Astrocyte (in vitro differentiated cells and primary cell): Measurements from ENCODE around the gene IRF3. TPM values are rescaled to one million over a fixed set of nuclear protein-coding genes. Genes with fewer than 3 reads are reported as not detected.

Experiments used
- DNase-seq: peaks from one replicate; pipeline ENCODE4 v3.0.0-alpha.2; 2010; ENCODE audit warnings: low read depth
- FAIRE-seq: peaks from 2 replicates; lab custom pipeline; 2011; peaks lifted over from hg19 to GRCh38; lab: Jason Lieb, UNC
- H2AFZ ChIP-seq: 2 replicates; pipeline ENCODE4 v1.6.0; 2012; ENCODE audit warnings: low read depth, low read length, inconsistent platforms
- H3K27ac ChIP-seq: 2 replicates; pipeline ENCODE4 v1.5.1; 2011; ENCODE audit warnings: low read depth, low read length, inconsistent platforms
- H3K27me3 ChIP-seq: 2 replicates; pipeline ENCODE4 v1.6.0; 2011; ENCODE audit warnings: low read length, inconsistent platforms; ENCODE audit not compliant: insufficient read depth
- H3K36me3 ChIP-seq: 2 replicates; pipeline ENCODE4 v1.5.1; 2011; ENCODE audit warnings: low read length, inconsistent platforms; ENCODE audit not compliant: insufficient read depth
- H3K4me1 ChIP-seq: 2 replicates; pipeline ENCODE4 v1.5.1; 2011; ENCODE audit warnings: low read length, inconsistent platforms; ENCODE audit not compliant: insufficient read depth
- H3K4me2 ChIP-seq: 2 replicates; pipeline ENCODE4 v1.6.0; 2012; ENCODE audit warnings: low read length, inconsistent platforms
- H3K4me3 ChIP-seq: 2 replicates; pipeline ENCODE4 v1.5.1; 2011; ENCODE audit warnings: low read depth, mild to moderate bottlenecking, low read length, inconsistent platforms; ENCODE audit not compliant: insufficient read depth
- H3K79me2 ChIP-seq: 2 replicates; pipeline ENCODE4 v1.6.0; 2012; ENCODE audit warnings: mild to moderate bottlenecking, low read length, inconsistent platforms; ENCODE audit not compliant: insufficient read depth
- H3K9ac ChIP-seq: 2 replicates; pipeline ENCODE4 v1.6.0; 2012; ENCODE audit warnings: mild to moderate bottlenecking, low read length, inconsistent platforms
- H3K9me3 ChIP-seq: 2 replicates; pipeline ENCODE4 v1.5.1; 2012; ENCODE audit warnings: low read depth, mild to moderate bottlenecking, low read length, inconsistent platforms; ENCODE audit not compliant: insufficient read depth
- H4K20me1 ChIP-seq: 2 replicates; pipeline ENCODE4 v1.6.0; 2012; ENCODE audit warnings: low read length, inconsistent platforms; ENCODE audit not compliant: insufficient read depth
- H3K27ac Mint-ChIP-seq: one replicate; pipeline ENCODE4 v1.8.0; 2021; ENCODE audit warnings: mild to moderate bottlenecking, mixed read lengths; ENCODE audit not compliant: unreplicated experiment
- H3K27me3 Mint-ChIP-seq: one replicate; pipeline ENCODE4 v1.8.0; 2021; ENCODE audit warnings: low read depth, mixed read lengths; ENCODE audit not compliant: unreplicated experiment
- H3K36me3 Mint-ChIP-seq: one replicate; pipeline ENCODE4 v1.8.0; 2021; ENCODE audit warnings: low read depth, mixed read lengths; ENCODE audit not compliant: unreplicated experiment
- H3K4me1 Mint-ChIP-seq: one replicate; pipeline ENCODE4 v1.8.0; 2021; ENCODE audit warnings: low read depth, mixed read lengths; ENCODE audit not compliant: unreplicated experiment
- H3K4me3 Mint-ChIP-seq: one replicate; pipeline ENCODE4 v1.8.0; 2021; ENCODE audit warnings: mild to moderate bottlenecking, moderate library complexity, mixed read lengths; ENCODE audit not compliant: unreplicated experiment
- H3K9me3 Mint-ChIP-seq: one replicate; pipeline ENCODE4 v1.8.0; 2021; ENCODE audit warnings: mild to moderate bottlenecking, mixed read lengths; ENCODE audit not compliant: unreplicated experiment
- EZH2 ChIP-seq: IDR thresholded peaks from 2 replicates; pipeline ENCODE4 v1.6.1; 2012; ENCODE audit warnings: mild to moderate bottlenecking, low read length, inconsistent platforms; ENCODE audit not compliant: insufficient read depth
- total RNA-seq: library from RNA; stranded (reverse); gene quantifications from 2 replicates; pipeline ENCODE4 v1.2.1, GENCODE V29; 2021
- TF ChIP-seq, protein P1 (sequence below): IDR thresholded peaks from 2 replicates; pipeline ENCODE4 v1.5.1; 2011; ENCODE audit warnings: low read depth, mild to moderate bottlenecking, inconsistent platforms, low read length, moderate library complexity; ENCODE audit not compliant: insufficient read depth

IRF3 gene
- total RNA-seq, 1 donor from 2014 or later = 68.1 TPM

DNA sequence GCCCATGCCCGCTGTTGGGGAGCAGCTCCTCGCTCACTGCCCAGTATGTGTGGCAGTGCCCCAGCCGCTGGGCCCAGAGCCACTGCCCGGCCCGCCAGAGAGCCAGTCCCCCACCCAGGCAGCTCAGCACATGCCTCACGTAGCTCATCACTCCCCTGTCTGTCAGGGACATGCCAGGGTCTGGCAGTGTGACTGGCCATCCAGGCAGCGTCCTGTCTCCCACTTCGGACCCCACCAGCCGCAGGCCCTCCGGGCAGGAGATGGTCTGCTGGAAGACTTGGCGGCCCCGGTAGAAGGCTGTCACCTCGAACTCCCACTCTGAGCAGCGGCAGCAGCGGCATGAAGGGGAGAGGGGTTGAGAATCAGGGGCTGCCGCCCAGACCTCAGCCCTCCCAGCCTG lies 3.6 kb downstream of the IRF3 start:
- Histone ChIP-seq H3K9ac (no peak overlapping the region), H3K27me3 (no peaks in the 10 kb centered on the region), H3K4me3 (no peak overlapping the region), H2AFZ (no peak overlapping the region), H3K36me3 (peaks cover 23% of the 10 kb centered on the region), H3K79me2 (peaks cover 35% of the 10 kb centered on the region), H3K27ac (no peak overlapping the region), H3K4me2 (no peak overlapping the region), H3K4me1 (peaks cover 17% of the 10 kb centered on the region), H4K20me1 (peaks cover 42% of the 10 kb centered on the region), H3K9me3 (peaks cover 4% of the 10 kb centered on the region)
- TF ChIP-seq EZH2 = no peak
- TF ChIP-seq, protein P1, sequence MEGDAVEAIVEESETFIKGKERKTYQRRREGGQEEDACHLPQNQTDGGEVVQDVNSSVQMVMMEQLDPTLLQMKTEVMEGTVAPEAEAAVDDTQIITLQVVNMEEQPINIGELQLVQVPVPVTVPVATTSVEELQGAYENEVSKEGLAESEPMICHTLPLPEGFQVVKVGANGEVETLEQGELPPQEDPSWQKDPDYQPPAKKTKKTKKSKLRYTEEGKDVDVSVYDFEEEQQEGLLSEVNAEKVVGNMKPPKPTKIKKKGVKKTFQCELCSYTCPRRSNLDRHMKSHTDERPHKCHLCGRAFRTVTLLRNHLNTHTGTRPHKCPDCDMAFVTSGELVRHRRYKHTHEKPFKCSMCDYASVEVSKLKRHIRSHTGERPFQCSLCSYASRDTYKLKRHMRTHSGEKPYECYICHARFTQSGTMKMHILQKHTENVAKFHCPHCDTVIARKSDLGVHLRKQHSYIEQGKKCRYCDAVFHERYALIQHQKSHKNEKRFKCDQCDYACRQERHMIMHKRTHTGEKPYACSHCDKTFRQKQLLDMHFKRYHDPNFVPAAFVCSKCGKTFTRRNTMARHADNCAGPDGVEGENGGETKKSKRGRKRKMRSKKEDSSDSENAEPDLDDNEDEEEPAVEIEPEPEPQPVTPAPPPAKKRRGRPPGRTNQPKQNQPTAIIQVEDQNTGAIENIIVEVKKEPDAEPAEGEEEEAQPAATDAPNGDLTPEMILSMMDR = no peak
- H3K36me3 Mint-ChIP-seq = peaks cover 17% of the 10 kb centered on the region
- H3K27me3 Mint-ChIP-seq = no peaks in the 10 kb centered on the region
- peaks cover 5% of the 10 kb centered on the region for H3K4me1 Mint-ChIP-seq
- no peak overlapping the region for H3K27ac Mint-ChIP-seq
- no peak for DNase-seq
- H3K9me3 Mint-ChIP-seq = no peaks in the 10 kb centered on the region
- H3K4me3 Mint-ChIP-seq = no peak overlapping the region
- FAIRE-seq = no peak

DNA sequence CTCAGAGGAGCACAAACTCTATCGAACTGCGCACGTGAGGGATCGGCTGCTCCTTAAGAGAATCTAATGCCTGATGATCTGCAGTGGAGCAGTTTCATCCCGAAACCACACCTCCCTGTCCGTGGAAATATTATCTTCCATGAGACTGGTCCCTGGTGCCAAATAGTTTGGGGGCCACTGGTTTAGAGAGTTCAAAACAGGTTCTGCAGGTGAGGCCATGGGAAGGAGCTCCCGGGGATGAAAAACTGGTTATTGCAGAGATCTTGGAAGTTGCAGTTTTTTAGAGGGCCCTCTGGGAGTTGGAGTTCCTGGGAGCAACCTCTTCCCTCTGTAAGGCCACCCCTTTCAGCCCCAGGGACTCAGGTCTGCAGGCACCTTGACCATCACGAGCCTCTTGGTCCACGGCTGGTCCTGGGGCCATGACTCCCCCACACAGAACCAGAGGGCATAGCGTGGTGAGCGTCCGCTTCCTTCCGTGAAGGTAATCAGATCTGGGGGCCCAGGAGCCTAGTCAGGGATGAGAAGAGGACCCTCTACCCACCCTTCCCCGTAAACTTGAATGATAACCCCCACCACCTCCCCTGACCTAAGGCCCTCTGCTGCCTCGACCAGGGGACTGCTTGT lies 5.2 kb downstream of the IRF3 start:
- H3K4me1 ChIP-seq = peaks cover 8% of the 10 kb centered on the region
- Mint-ChIP-seq H3K36me3 (peaks cover 24% of the 10 kb centered on the region), H3K27me3 (no peaks in the 10 kb centered on the region), H3K27ac (peak overlapping the region; percentile 7), H3K4me3 (no peak overlapping the region), H3K4me1 (peaks cover 3% of the 10 kb centered on the region), H3K9me3 (no peaks in the 10 kb centered on the region)
- no peak overlapping the region for H3K4me2 ChIP-seq
- DNase-seq (no peak), FAIRE-seq (no peak)
- H3K4me3 ChIP-seq = no peak overlapping the region
- TF ChIP-seq EZH2 = no peak
- TF ChIP-seq, protein P1 = no peak
- H2AFZ ChIP-seq = no peak overlapping the region
- no peaks in the 10 kb centered on the region for H3K27me3 ChIP-seq
- peaks cover 23% of the 10 kb centered on the region for H3K79me2 ChIP-seq
- H3K9me3 ChIP-seq = peaks cover 4% of the 10 kb centered on the region
- no peak overlapping the region for H3K27ac ChIP-seq
- peaks cover 23% of the 10 kb centered on the region for H3K36me3 ChIP-seq
- H3K9ac ChIP-seq = no peak overlapping the region
- peaks cover 57% of the 10 kb centered on the region for H4K20me1 ChIP-seq
